Measurements from ENCODE around the gene GLRA2.

GLRA2 gene

DNA sequence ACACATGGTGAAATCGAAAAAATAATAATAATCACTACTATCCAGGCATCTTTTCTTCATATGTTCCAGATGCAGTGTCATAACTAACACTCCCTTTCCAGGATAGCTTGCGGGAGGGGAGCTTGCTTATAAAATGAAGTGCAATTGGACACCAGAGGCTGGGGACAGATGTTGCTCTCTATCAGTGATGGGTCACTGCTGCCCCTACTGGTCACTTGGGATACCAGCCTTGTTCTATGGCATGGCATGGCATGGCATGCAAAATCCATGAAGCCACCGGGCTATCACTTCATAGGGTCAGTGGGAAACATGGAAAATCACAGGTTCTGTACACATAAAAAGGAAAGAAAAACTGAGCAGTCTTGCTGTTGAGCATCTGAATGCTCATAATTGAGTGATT, 168.1 kb downstream of the GLRA2 start:
- no peak for DNase-seq (ENCODE audit: low read depth in 2 of 2, low spot score in 1 of 2)

DNA sequence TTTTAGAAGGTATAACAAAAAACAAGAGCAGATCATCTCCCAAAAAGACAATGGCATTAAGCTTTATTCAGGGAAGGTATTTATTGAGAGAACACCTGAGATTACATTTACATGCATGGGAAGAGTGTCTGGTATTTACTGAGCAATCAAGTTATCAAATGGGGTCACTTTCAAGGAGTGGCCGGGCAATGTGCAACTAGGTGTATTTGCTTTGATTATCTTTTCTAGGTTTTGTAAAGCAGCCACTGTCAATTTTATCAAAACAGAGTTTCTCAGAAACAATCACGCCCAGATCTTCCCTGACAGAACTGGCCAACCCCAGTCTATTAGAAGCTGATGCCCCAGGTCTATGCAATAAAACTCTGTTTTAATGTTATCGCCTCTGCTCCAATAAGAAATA, 169.5 kb downstream of the GLRA2 start:
- DNase-seq (ENCODE audit: low read depth in 2 of 2, low spot score in 1 of 2), result no peak

DNA sequence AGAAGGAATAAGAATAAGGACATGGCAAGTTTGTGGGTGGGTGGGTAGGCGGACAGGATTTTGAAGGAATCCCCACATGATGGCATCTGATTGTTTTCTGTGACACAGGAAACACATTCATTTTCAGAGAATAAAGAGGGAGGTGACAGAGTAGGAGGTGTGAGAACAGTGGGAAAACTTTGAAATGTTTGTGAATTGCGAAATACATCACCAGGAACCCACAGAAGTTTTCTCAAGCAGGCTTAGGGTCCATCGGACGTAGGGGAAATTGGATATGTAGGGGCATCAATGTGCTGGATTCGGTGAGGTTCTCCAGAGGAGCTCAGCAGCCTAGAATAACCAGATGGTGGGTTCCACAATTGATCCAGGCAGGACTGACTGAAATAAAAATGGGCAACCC, 171.6 kb downstream of the GLRA2 start:
- no peak for DNase-seq (ENCODE audit: low read depth in 2 of 2, low spot score in 1 of 2)

DNA sequence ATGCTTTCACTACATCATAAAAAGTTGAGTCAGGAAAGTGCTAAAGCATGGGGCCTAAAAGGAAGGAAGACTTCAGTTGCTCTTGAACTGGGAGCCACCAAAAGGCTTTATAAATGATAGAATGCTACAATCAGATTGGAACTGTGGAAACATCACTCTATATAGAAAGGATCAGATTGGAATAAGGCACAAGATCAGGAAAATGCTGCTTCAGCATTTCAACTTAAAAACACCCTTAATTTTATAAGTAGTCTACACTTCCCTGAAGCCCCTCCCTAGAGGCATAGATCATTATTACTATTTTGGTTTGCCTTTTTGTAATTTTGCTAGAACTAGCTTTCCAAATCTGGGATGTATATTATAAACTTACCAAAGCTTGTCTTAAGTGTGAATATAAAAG, 172.8 kb downstream of the GLRA2 start:
- DNase-seq (ENCODE audit: low read depth in 2 of 2, low spot score in 1 of 2), result no peak

DNA sequence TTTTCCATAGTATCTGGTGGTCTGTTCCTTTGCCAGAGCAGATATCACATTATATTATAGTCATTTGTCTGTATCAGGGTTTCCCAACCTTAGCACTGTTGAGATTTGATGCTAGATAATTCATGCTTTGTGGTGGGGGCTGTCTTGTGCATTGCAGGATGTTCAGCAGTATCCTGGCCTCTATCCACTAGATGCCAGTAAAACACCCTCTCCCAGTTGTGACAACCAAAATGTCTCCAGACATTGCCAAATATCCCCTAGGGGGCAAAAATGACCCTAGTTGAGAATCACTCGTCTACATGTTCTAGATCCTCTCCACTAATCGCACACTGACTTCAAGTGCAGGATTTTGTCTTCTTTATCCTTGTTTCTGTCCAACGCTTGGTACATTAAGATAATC, 182.8 kb downstream of the GLRA2 start:
- no peak for DNase-seq (ENCODE audit: low read depth in 2 of 2, low spot score in 1 of 2)

DNA sequence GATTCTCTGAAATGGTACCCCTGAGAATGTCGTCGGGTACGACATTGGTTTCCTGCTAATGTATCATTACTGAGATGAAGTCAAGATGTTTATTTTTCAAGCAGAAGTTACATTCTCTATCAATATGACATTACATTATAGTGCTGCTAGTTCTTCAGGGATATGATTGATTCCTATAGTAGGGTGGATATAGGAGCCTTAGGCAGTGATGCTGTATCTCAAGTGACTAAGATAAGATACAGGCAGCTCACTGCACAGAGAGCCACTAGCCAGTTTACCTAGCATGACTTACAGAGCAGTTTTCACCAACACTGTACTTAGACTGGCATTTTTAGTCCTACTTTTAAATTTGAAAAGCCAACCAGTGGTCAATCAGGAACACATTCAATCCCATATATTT, 188.6 kb downstream of the GLRA2 start:
- no peak for DNase-seq (ENCODE audit: low read depth in 2 of 2, low spot score in 1 of 2)

DNA sequence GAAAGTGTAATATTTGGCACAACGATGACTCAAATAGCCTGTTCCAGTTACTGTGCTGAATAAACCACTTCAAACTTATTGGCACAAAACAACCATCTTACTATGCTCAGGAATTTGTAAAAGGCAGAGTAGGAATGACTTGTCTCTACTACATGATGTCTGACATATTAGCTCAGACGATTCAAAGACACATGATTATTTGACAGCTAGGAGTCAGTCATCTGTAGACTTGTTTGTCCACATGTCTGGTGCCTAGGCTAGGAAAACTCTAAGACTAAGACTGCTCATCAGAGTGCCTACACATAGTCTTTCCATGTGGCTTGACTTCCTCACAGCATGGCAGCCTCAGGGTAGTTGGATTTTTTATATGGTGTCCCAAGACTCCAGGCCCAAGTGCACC, 189.1 kb downstream of the GLRA2 start:
- DNase-seq (ENCODE audit: low read depth in 2 of 2, low spot score in 1 of 2), result no peak

DNA sequence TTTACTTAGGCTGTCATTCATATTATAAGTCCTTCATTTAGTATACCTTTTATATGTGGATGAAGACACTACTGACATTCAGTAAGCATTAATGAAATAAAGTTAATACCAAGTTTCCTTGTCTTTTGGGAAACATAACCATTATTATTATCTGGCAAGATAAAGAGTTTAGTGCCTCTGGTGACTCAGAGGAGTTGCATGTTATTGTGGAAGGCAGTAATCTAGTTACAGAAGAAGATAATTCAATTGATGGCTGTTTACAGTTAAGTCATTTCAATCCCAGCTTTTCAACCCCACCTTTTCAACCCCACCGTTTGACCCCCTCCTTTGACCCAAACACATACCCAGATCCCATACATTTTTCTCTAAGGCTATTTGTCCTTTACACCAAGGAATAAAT, 199.7 kb downstream of the GLRA2 start:
- DNase-seq (ENCODE audit: low read depth in 2 of 2, low spot score in 1 of 2), result no peak

DNA sequence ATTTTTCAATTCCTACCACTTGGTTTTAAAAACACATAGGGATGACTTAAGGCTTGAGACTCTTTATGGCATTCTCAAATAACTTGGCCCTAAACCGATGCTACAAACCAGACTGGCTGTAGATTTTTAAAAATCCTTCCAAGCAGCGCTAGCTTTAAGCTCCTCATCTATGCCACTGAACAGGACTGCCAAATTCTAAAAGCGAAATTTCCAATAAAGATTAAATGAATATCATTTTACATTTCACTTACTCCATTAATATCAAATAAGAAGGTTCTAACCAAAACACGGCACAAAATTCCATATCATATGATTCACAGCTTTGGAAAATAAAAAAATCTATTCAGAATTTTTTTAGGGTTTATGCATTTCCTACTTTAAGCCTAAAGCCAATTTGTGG, 209.3 kb downstream of the GLRA2 start:
- no peak for DNase-seq (ENCODE audit: low read depth in 2 of 2, low spot score in 1 of 2)

DNA sequence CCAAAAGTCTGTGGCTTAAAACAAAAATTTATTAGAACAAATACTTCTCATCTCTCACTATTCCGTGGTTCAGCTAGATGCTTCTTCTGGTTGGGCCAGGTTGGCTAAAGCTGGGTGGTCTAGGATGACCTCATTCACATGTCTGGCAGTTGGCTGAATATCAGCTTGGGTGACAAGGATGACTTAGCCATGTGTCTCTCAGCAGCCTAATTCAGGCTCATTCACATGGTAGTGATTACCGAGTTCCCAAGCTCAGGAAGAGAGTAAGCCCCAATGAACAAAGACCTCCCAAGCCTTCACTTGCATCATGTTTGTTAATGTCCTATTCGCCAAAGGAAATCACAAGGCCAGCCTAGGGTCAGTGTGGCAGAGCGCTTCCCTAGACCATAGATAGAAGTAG, 224.1 kb downstream of the GLRA2 start:
- DNase-seq (ENCODE audit: low read depth in 2 of 2, low spot score in 1 of 2), result no peak

DNA sequence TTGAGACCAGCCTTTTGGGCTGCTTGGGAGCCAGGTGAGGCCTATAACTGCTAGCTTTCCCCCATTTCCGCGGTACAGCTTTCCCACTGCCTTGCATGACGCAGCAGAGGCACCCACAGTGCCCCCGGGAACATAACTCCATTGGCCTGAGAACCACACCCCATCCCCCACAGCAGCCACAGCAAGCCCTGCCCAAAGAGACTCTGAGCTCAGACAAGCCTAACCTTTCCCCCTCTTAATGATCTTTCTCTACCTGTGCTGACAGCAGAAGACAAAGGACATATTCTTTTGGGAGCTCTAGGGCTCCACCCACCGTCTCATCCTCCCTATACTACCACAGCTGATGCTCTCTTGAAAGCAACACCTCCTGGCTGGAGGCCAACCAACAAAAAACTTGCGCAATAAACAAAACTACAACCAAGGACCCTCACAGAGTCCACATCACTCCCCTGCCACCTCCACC, 228.7 kb downstream of the GLRA2 start:
- no peak for DNase-seq (ENCODE audit: low read depth in 2 of 2, low spot score in 1 of 2)

DNA sequence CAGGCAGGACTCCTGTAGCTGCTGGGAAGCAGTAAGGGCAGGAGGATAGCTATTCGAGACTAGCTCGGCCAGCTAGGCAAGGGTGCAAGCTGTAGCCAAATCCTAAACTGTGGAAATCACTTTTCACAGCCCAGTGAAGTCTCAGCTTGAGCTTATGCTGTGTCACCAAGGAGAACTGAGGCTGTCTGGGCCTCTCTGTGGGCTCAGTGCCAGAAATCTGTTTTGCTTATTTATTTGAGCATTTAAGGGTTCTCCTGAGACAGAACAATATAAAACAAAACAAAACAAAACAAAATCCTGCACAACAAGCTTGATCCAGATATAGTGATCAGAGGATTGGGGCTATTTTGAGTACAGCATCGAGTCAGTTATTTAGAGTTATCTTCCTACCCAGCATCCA, 246.1 kb downstream of the GLRA2 start:
- DNase-seq (ENCODE audit: low read depth in 2 of 2, low spot score in 1 of 2), result no peak

DNA sequence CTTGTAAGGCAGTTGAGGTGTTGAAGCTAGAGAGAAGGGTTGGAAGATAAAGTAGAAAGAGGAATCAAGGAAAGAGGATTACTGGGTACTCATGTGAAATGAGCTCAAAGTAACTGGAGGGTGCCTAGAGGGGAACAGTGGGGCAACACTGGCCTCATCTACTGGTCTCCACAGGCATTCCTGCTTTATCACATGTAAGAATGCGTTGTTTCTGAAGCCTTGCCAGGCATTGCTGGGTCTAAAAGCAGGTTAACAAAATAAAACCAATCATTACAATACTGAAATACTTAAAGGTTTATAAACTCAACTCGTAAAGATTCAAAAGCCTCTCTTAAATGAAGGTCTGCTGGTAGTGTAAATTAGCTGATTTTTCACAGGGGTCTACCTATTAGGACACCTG, 247.6 kb downstream of the GLRA2 start:
- no peak for DNase-seq (ENCODE audit: low read depth in 2 of 2, low spot score in 1 of 2)

DNA sequence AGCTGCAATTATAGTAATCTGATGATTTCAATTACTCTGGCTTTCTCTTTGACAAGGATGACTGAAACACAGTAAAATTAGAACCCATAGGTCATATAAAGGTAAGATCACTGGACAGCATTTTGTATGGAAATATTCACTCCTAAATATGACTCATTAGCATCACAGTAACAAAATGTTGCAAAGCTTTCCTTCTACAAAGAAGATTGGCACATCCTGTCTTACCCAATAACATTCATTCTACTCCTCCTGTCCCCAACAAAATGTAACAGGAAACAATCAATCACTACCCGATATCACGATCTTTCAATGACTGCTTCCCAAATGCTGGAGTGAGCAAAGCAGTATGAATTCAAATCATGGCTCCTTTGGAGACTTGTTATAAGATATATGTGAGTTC, 248.2 kb downstream of the GLRA2 start:
- no peak for DNase-seq (ENCODE audit: low read depth in 2 of 2, low spot score in 1 of 2)

DNA sequence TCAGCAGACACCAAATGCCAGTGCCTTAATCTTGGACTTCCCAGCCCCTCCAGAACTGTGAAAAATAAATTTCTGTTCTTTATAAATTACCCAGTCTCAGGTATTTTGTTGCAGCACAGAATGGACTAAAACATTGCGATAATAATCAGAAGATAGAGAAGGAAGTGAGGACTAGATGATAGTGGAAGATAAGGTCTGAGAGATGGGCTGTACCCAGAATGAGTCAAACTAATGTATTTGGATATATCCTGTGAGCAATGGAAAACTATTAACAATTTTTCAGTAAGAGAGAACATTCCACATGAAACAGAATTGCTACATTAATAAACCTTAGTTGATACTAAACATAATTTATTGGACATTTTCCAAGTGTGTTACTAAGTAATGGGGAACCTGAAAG, 250.2 kb downstream of the GLRA2 start:
- no peak for DNase-seq (ENCODE audit: low read depth in 2 of 2, low spot score in 1 of 2)
